AG10803 (cell line): ENCODE data around the gene PSMD11.

Experiments used
- DNase-seq: peaks from one replicate; pipeline ENCODE4 v3.0.0; 2010; ENCODE audit warnings: low read depth
- H3K4me3 ChIP-seq: 2 replicates; pipeline ENCODE4 v1.5.1; 2011; ENCODE audit warnings: mild to moderate bottlenecking, low read length, control low read depth
- CTCF ChIP-seq: conservative IDR thresholded peaks from 2 replicates; pipeline ENCODE4 v1.5.1; 2011; ENCODE audit warnings: mild to moderate bottlenecking, low read length, control low read depth, inconsistent platforms

The PSMD11 gene

DNA sequence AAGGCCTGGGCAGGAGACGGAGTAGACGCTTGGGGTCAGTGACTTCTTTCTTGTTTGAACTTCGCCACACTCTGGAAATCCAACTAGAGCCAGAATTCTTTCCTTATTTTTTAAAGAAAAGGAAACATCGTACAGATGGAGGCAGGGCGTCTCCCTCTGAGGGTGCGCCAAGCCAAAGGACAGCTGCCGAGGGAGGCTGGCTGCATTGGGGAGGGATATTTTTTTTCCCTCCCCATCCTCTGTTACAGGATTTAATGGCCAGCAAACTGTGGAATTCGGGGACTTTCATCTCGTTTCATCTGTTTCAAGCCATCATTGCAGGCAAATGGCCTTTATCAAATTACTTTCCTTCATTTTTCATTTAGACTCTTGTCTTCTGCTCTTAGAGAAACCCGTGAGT is 58.4 kb downstream of the PSMD11 start:
- no peak overlapping the region for H3K4me3 ChIP-seq
- no peak for DNase-seq
- no peak for TF ChIP-seq CTCF

DNA sequence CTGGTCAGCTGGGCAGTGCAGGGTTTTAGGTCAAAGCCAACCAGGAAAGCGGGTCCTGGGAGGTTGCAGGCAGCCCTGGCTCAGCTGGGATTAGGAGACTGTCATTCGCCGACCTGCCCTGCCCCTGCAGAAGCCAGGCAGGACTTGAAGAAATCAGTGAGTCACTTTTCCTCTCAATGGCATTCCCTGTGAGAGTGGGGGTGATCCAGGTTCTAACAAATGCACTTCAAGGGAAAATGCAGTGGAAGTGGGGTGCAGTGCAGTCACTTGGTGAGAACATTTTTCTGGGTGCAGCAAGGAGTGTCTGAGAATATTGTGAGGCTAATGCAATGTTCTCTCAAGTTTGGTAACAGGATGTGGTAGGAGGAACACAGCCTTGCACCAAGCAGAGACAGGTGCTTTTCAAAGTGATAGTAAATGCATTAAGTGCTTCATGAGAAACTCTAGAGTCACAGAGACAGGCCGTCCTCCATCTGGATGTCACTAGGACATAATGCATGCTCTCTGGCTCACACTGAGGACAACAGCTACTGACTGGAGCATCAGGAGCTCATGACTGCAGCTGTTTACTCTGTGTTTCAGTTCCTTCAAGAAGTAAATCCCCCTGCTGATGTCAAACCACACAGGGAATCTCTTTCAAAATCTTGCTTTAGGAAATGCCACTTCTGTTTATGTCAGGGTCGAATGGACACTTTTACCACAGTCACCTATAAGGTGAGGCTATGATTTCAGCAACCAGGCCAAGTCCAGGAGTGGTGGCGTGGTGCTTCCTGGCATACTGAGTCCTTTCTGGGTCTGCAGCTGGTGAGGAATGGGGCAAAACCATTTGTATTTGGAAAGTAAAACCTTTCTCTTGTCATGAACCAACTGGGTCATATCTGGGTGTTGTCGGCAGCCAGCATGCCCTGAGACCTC is 59.2 kb downstream of the PSMD11 start:
- no peak for DNase-seq
- no peak for TF ChIP-seq CTCF
- H3K4me3 ChIP-seq = no peak overlapping the region

GRCh38 chr17:32504166-32504990 is 60.1 kb downstream of the PSMD11 start:
- peak; percentile 51 for DNase-seq
- no peak overlapping the region for H3K4me3 ChIP-seq
- no peak for TF ChIP-seq CTCF

- DNase-seq = no peak
- no peak overlapping the region for H3K4me3 ChIP-seq
These were observed 64.6 kb downstream of the PSMD11 start for GRCh38 chr17:32508926-32509325.

DNA sequence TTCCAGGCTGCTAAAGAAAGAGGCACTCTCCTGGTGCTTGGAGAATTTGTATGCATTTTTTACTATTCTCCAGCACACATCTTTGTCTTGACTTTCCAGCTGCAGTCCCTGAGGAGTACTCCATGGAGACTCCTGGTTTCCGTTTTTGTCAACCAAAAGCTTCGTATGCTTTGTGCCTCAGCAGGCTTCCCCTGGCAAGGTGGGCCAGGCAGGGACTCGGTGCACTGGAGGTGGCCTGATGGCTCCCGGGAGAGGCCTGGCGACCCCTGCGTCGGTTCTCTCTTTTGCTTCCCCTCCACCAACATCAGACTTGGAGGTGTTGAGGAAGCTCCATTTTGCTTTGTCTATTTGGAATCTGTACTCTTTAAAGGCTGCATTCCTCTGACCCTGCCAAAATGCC is 66.2 kb downstream of the PSMD11 start:
- no peak for TF ChIP-seq CTCF
- no peak overlapping the region for H3K4me3 ChIP-seq
- DNase-seq = no peak

More at GRCh38 chr17:32508926-32509325, 64.6 kb downstream of the PSMD11 start:
- no peak for TF ChIP-seq CTCF

- H3K4me3 ChIP-seq = no peak overlapping the region
- no peak for DNase-seq
- TF ChIP-seq CTCF = no peak
These were observed 68.0 kb downstream of the PSMD11 start for GRCh38 chr17:32512328-32512727.

DNA sequence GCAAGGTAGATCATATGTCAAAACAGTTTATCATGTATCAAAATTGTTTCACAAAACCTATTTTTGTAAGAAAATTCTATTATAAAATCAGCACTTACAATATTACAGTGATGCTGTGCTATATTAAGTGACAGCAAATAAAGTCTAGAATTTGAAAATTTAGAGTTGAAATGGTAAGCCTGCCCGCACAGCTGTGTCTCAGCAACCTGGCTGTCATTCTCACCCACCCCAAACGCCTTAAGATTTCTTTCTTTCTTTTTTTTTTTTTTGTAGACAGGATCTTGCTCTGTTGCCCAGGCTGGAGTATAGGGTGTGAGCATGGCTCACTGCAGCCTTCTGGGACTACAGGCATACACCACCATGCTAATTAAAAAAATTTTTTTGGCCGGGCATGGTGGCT is 69.3 kb downstream of the PSMD11 start:
- no peak for DNase-seq
- TF ChIP-seq CTCF = no peak
- no peak overlapping the region for H3K4me3 ChIP-seq
